A673 (cell line): ENCODE measurements around the gene RASGRF1. TPM values are rescaled to one million over a fixed set of nuclear protein-coding genes. Genes with fewer than 3 reads are reported as not detected.

Source experiments
- BruUV-seq: library from RNA; stranded (reverse); fragments of 400-500 nt; replicated peaks from 2 replicates; lab custom pipeline; 2021; lab: Mats Ljungman, UMichigan
- CTCF ChIA-PET: fragments of 300-600 bp; sonication (Branson Sonifier 250); formaldehyde crosslinking; loops from one replicate; lab custom pipeline; 2022; ENCODE audit warnings: antibody characterized with exemption; lab: Charles Lee
- POLR2A ChIA-PET: fragments of 300-600 bp; sonication (Branson Sonifier 250); formaldehyde crosslinking; loops from one replicate; lab custom pipeline; 2022; ENCODE audit warnings: antibody characterized with exemption; ENCODE audit not compliant: low non-redundant PET; lab: Charles Lee
- DNase-seq: peaks from one replicate; pipeline ENCODE4 v3.0.0-alpha.2; 2015; ENCODE audit warnings: low spot score
- H3K27ac ChIP-seq: fragments of 200-600 bp; sonication (generic); 2 replicates; pipeline ENCODE4 v1.5.1; 2016; ENCODE audit warnings: mixed run types, low read depth, mild to moderate bottlenecking, mixed read lengths, antibody characterized with exemption, low read length; ENCODE audit not compliant: poor library complexity, severe bottlenecking
- H3K27me3 ChIP-seq: fragments of 200-600 bp; sonication (generic); replicated peaks from 2 replicates; pipeline ENCODE4 v1.6.1; 2017; ENCODE audit warnings: mixed run types, low read depth, mild to moderate bottlenecking, mixed read lengths, antibody characterized with exemption, low read length; ENCODE audit not compliant: insufficient read depth, poor library complexity
- H3K36me3 ChIP-seq: fragments of 200-600 bp; sonication (generic); 2 replicates; pipeline ENCODE4 v1.6.1; 2016; ENCODE audit warnings: mixed run types, mild to moderate bottlenecking, mixed read lengths, antibody characterized with exemption, low read length; ENCODE audit not compliant: insufficient read depth, poor library complexity, severe bottlenecking
- H3K4me1 ChIP-seq: fragments of 200-600 bp; sonication (generic); 2 replicates; pipeline ENCODE4 v1.6.1; 2017; ENCODE audit warnings: mixed run types, mild to moderate bottlenecking, mixed read lengths, antibody characterized with exemption, low read length; ENCODE audit not compliant: insufficient read depth, poor library complexity, severe bottlenecking
- H3K4me3 ChIP-seq: fragments of 200-600 bp; sonication (generic); 2 replicates; pipeline ENCODE4 v1.5.1; 2016; ENCODE audit warnings: low read depth, mixed run types, mild to moderate bottlenecking, mixed read lengths, low read length; ENCODE audit not compliant: poor library complexity, severe bottlenecking
- H3K9me3 ChIP-seq: fragments of 200-600 bp; sonication (generic); 2 replicates; pipeline ENCODE4 v1.6.1; 2016; ENCODE audit warnings: mixed run types, low read depth, mild to moderate bottlenecking, mixed read lengths, antibody characterized with exemption, low read length; ENCODE audit not compliant: poor library complexity, severe bottlenecking
- CTCF ChIP-seq: fragments of 300-800, 200-600 bp; sonication (generic); conservative IDR thresholded peaks from 2 replicates; pipeline ENCODE4 v1.5.1; 2017; ENCODE audit warnings: low read depth, mild to moderate bottlenecking, antibody characterized with exemption, low read length, moderate library complexity, mixed read lengths
- EZH2 ChIP-seq: fragments of 200-600 bp; sonication (generic); IDR thresholded peaks from 2 replicates; pipeline ENCODE4 v1.6.1; 2017; ENCODE audit warnings: borderline replicate concordance, low read depth, mild to moderate bottlenecking, mixed read lengths, antibody characterized with exemption, low read length; ENCODE audit not compliant: poor library complexity, severe bottlenecking
- intact Hi-C: fragments of 100-400 bp; cut with micrococcal nuclease; formaldehyde crosslinking; loops from one replicate; pipeline ENCODE4 v1.10.0; 2022; ENCODE audit not compliant: unreplicated experiment
- total RNA-seq: library from RNA; stranded (reverse); gene quantifications from 2 replicates; pipeline ENCODE4 v1.2.3, GENCODE V29; 2021

RASGRF1 gene
- total RNA-seq, 1 experiment from 2014 or later, result 0.73 TPM

GRCh38 chr15:78927077-78927790 lies 163.3 kb downstream of the RASGRF1 start:
- H3K4me1 ChIP-seq, result no peaks in the 10 kb centered on the region
- TF ChIP-seq EZH2 (no peak), CTCF (no peak)
- intact Hi-C loops, result no loop called here
- ChIA-PET POLR2A (no interaction called here), CTCF (no interaction called here)
- H3K36me3 ChIP-seq, result peaks cover 6% of the 10 kb centered on the region
- no TSS peak for BruUV-seq
- no peaks in the 10 kb centered on the region for H3K9me3 ChIP-seq
- DNase-seq, result no peak
- H3K27me3 ChIP-seq, result no peaks in the 10 kb centered on the region
- H3K4me3 ChIP-seq, result no peak overlapping the region
- no peak overlapping the region for H3K27ac ChIP-seq

DNA sequence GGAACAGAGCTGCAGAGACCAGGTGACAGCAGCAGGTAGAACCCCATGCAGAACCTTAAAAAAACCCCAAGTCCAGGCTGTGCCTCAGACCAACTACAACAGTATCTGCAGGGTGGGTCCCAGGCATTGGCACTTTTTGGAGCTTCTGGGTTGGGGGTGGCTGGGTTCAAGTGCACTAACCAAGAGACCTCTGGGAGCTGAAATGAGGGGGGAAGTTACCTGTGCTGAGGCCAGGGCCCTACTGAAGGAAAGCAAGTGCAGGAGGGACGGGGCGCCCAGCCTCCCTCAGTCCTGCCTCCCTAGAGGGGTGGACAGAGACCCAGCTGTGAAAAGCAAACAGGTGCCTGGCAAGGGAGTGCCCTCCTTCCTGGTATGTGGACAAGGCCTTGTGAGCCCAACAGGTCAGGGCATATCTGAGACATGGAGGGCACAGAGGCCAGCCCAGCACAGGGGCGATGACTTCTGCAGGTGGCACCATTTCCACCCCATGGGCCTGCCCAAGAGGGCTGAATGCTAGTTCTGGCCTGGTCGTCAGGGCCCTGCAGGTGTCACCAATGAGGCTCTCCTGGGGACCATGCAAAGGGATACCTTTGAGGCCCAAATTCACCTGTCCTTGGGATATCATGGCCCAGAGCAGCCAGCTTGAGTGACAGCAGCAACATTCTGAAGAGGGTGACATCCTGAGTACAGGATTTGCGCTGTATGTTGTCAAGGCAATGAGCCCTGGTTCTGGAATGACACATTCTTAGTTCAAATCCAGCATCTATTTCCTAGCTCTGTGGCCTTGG lies 164.4 kb downstream of the RASGRF1 start:
- intact Hi-C loops, result no loop called here
- TF ChIP-seq CTCF (no peak), EZH2 (no peak)
- no TSS peak for BruUV-seq
- Histone ChIP-seq H3K4me3 (no peak overlapping the region), H3K27ac (no peak overlapping the region), H3K4me1 (no peaks in the 10 kb centered on the region), H3K36me3 (peaks cover 17% of the 10 kb centered on the region), H3K27me3 (no peaks in the 10 kb centered on the region), H3K9me3 (no peaks in the 10 kb centered on the region)
- ChIA-PET POLR2A (no interaction called here), CTCF (no interaction called here)
- DNase-seq, result no peak

DNA sequence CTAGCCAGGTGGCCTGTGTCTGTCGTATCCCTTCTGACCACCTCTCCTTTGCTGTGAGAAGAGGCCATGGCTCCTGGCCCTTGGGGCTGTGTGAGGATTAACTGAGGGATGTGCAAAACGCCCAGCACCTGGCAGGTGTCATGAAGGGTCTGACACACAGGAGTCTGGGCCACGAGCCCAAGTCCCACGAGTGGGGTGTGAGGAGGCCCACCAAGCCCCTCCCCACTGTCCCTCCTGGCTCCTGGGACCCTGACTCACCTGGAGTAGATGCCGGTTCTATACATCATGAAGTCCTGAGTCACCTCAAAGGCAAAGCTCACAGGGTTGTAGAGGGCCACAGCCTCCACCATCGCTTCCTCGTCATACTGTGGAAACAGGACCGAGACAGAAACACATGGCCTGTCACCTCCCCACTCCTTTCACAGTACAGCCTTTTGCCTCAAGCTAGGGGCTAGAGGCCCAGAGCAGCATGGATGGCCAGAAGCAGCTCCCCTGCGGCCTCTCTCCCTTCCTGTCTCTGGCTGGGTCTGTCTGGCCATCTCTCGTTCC lies 165.4 kb downstream of the RASGRF1 start:
- TF ChIP-seq CTCF, result no peak
- TF ChIP-seq EZH2, result no peak
- ChIA-PET CTCF (no interaction called here), POLR2A (no interaction called here)
- H3K27ac ChIP-seq, result no peak overlapping the region
- no peak for DNase-seq
- no peaks in the 10 kb centered on the region for H3K9me3 ChIP-seq
- H3K4me1 ChIP-seq, result no peaks in the 10 kb centered on the region
- BruUV-seq, result no TSS peak
- peaks cover 21% of the 10 kb centered on the region for H3K36me3 ChIP-seq
- H3K4me3 ChIP-seq, result no peak overlapping the region
- intact Hi-C loops, result no loop called here
- H3K27me3 ChIP-seq, result no peaks in the 10 kb centered on the region
